GM23248 (cell line): ENCODE data around the gene NEK4. TPM values are rescaled to one million over a fixed set of nuclear protein-coding genes. Genes with fewer than 3 reads are reported as not detected.
A peak's percentile ranks its signal among the peaks of the same experiment; 100 is the strongest.

Source experiments
- DNase-seq: peaks from one replicate; pipeline ENCODE4 v3.0.0-alpha.2; 2015
- H2AFZ ChIP-seq: fragments of 200-600 bp; sonication (generic); 2 replicates; pipeline ENCODE4 v1.6.1; 2016; ENCODE audit warnings: antibody characterized with exemption
- H3F3A ChIP-seq: fragments of 200-600 bp; sonication (generic); 2 replicates; pipeline ENCODE4 v1.6.1; 2016; ENCODE audit warnings: mild to moderate bottlenecking, antibody characterized with exemption, mixed run types; ENCODE audit not compliant: insufficient read depth
- H3K27ac ChIP-seq: fragments of 200-600 bp; sonication (generic); 2 replicates; pipeline ENCODE4 v1.5.1; 2016; ENCODE audit warnings: mild to moderate bottlenecking
- H3K27me3 ChIP-seq: fragments of 200-600 bp; sonication (generic); replicated peaks from 2 replicates; pipeline ENCODE4 v1.6.1; 2016; ENCODE audit warnings: mild to moderate bottlenecking; ENCODE audit not compliant: insufficient read depth
- H3K36me3 ChIP-seq: fragments of 200-600 bp; sonication (generic); 2 replicates; pipeline ENCODE4 v1.6.1; 2016; ENCODE audit warnings: low read depth, mild to moderate bottlenecking
- H3K4me1 ChIP-seq: fragments of 200-600 bp; sonication (generic); 2 replicates; pipeline ENCODE4 v1.6.1; 2016; ENCODE audit warnings: mild to moderate bottlenecking; ENCODE audit not compliant: insufficient read depth
- H3K4me2 ChIP-seq: fragments of 200-600 bp; sonication (generic); one replicate; pipeline ENCODE4 v1.6.1; 2016; ENCODE audit warnings: mild to moderate bottlenecking; ENCODE audit not compliant: unreplicated experiment
- H3K4me3 ChIP-seq: fragments of 200-600 bp; sonication (generic); 2 replicates; pipeline ENCODE4 v1.5.1; 2016; ENCODE audit warnings: mild to moderate bottlenecking
- H3K79me2 ChIP-seq: fragments of 200-600 bp; sonication (generic); 2 replicates; pipeline ENCODE4 v1.6.1; 2016; ENCODE audit warnings: mild to moderate bottlenecking; ENCODE audit not compliant: insufficient read depth
- H3K9ac ChIP-seq: fragments of 200-600 bp; sonication (generic); 2 replicates; pipeline ENCODE4 v1.6.1; 2016; ENCODE audit warnings: mild to moderate bottlenecking
- H3K9me2 ChIP-seq: fragments of 200-600 bp; sonication (generic); 2 replicates; pipeline ENCODE4 v1.6.1; 2016; ENCODE audit warnings: mixed run types, mild to moderate bottlenecking, moderate library complexity; ENCODE audit not compliant: insufficient read depth
- H3K9me3 ChIP-seq: fragments of 200-600 bp; sonication (generic); one replicate; pipeline ENCODE4 v1.6.1; 2017; ENCODE audit warnings: low read depth
- H4K20me1 ChIP-seq: fragments of 200-600 bp; sonication (generic); 2 replicates; pipeline ENCODE4 v1.6.0; 2016; ENCODE audit not compliant: insufficient read depth
- EZH2 ChIP-seq: fragments of 200-600 bp; sonication (generic); IDR thresholded peaks from 2 replicates; pipeline ENCODE4 v1.6.1; 2018; ENCODE audit warnings: antibody characterized with exemption, mild to moderate bottlenecking; ENCODE audit not compliant: insufficient read depth, poor library complexity, severe bottlenecking
- EZH2phosphoT487 ChIP-seq: fragments of 200-600 bp; sonication (generic); IDR thresholded peaks from 2 replicates; pipeline ENCODE4 v1.6.1; 2018; ENCODE audit warnings: antibody characterized with exemption, moderate library complexity, mild to moderate bottlenecking, low read depth; ENCODE audit not compliant: insufficient read depth
- WGBS, 2 experiments: methylation state at CpG; one replicate each; pipeline ENCODE4 v1.1.6; 2015 to 2017; ENCODE audit warnings: low lambda C conversion rate in 2 of 2, low coverage in 1 of 2; ENCODE audit errors: missing lambda C conversion rate in 2 of 2; 5-methylcytosine and 5-hydroxymethylcytosine counted together
- in situ Hi-C: fragments of 300-500 bp; cut with MboI; formaldehyde crosslinking; loops from 2 replicates; pipeline ENCODE4 v1.15.0; 2020
- polyA plus RNA-seq: library from polyadenylated mRNA; unstranded; fragments of >200 nt; fragmentation: Nextera tagmentation; extraction: Ambion mirVana; gene quantifications from 2 replicates; pipeline ENCODE4 v1.2.1, GENCODE V29; 2016
- total RNA-seq: library from RNA; depleted of rRNA; stranded (reverse); fragments of >200 nt; shearing (Covaris generic); gene quantifications from 2 replicates; pipeline ENCODE4 v1.2.3, GENCODE V29; 2014

Gene NEK4
- total and polyA plus RNA-seq, 2 experiments from 2014 or later = 8.4 to 15.8 TPM

DNA sequence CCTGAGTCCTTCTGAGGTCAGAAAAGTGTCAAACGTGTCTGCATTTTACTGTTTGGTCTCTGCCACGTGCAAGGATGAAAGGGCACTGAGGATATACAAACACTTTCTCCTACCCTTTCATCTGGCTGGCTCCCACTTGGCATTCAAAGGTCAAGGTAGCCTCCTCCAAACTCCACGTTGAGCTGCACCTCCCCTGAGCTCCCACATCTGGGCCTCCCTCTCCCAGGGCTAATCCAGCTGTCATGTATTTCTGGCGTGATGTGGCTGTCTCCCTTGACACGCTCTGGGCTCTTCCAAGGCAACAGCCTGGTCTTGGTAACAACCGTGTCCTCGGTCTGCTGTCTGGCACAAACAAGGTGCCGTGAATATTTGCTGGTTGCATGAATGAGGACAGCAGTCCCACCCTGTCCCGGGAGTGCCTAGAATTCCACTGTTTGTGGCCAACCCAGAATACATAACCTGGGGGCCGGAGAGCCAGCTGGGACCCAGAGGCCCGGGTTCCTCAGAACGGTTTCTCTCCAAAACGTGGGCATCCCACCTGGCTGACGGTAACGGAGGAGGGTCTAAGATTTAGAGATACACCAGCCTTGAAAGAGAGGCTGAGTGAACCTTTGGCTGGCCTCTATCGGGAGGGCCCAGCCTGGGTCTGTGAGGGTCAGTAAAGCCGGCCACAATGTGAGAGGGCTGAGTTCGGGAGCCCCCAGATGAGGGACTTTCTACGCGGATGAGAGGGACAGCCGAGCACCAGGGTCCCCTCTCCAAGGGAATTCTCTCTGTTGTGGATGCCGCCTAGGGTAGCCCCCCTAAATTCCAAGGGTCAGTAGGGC, 65.9 kb downstream of the NEK4 start:
- 1 to 2% methylated on average over 22 of the region's 22 CpGs for WGBS, 2 experiments
- Histone ChIP-seq H3K9me3 (no peaks in the 10 kb centered on the region), H3K36me3 (peaks cover 15% of the 10 kb centered on the region), H3F3A (peaks cover 39% of the 10 kb centered on the region), H3K27ac (peak overlapping the region; percentile 94), H3K27me3 (no peaks in the 10 kb centered on the region), H3K79me2 (peaks cover 88% of the 10 kb centered on the region), H3K4me1 (peaks cover 20% of the 10 kb centered on the region), H3K4me3 (peak overlapping the region; percentile 99), H3K9me2 (no peaks in the 10 kb centered on the region), H4K20me1 (no peaks in the 10 kb centered on the region), H3K9ac (peak overlapping the region; percentile 99), H2AFZ (peak overlapping the region; percentile 85), H3K4me2 (peak overlapping the region; percentile 95)
- TF ChIP-seq EZH2 (no peak), EZH2phosphoT487 (no peak)
- in situ Hi-C loops = no loop called here
- DNase-seq = peak; percentile 73

- TF ChIP-seq EZH2 (no peak), EZH2phosphoT487 (no peak)
- in situ Hi-C loops = no loop called here
- no peaks in the 10 kb centered on the region for H3K9me2 ChIP-seq
- no peaks in the 10 kb centered on the region for H4K20me1 ChIP-seq
- H3K4me3 ChIP-seq = peak overlapping the region; percentile 99
- H3K9me3 ChIP-seq = no peaks in the 10 kb centered on the region
- H3F3A ChIP-seq = peaks cover 41% of the 10 kb centered on the region
- H3K27ac ChIP-seq = peak overlapping the region; percentile 94
- H3K4me2 ChIP-seq = peak overlapping the region; percentile 95
- 77 to 78% methylated on average over 7 of the region's 7 CpGs for WGBS, 2 experiments
- no peak for DNase-seq
- peak overlapping the region; percentile 99 for H3K9ac ChIP-seq
- peaks cover 21% of the 10 kb centered on the region for H3K4me1 ChIP-seq
- peak overlapping the region; percentile 85; the same call in 1 of the 2 replicates for H2AFZ ChIP-seq
- no peaks in the 10 kb centered on the region for H3K27me3 ChIP-seq
- peaks cover 95% of the 10 kb centered on the region for H3K79me2 ChIP-seq
- peaks cover 22% of the 10 kb centered on the region for H3K36me3 ChIP-seq
These were observed 67.4 kb downstream of the NEK4 start for GRCh38 chr3:52703341-52703740.

DNA sequence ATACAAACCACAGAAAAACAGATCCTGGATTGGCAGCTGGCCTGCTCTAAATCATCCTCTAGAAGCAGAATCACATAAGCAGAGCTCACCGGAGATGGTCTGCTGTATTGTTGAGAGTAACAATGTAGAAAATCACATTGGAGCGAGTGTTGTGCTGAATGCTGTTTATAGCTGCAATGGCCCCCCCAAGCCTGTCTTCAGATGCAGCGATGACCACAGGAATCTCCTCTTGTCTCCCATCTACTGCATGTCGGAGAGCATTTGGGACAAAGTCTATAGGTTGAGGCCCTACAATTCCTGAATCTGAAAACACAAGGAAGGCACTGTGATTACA, 73.1 kb downstream of the NEK4 start:
- Histone ChIP-seq H3F3A (peaks cover 74% of the 10 kb centered on the region), H3K9me2 (no peaks in the 10 kb centered on the region), H3K9me3 (no peaks in the 10 kb centered on the region), H2AFZ (no peak overlapping the region), H3K4me3 (no peak overlapping the region), H3K4me1 (peaks cover 17% of the 10 kb centered on the region), H3K27me3 (no peaks in the 10 kb centered on the region), H3K79me2 (peaks cover 79% of the 10 kb centered on the region), H3K36me3 (peaks cover 65% of the 10 kb centered on the region), H3K4me2 (no peak overlapping the region), H3K9ac (no peak overlapping the region), H3K27ac (peak overlapping the region; percentile 41), H4K20me1 (no peaks in the 10 kb centered on the region)
- 97 to 99% methylated on average over 4 of the region's 4 CpGs for WGBS, 2 experiments
- TF ChIP-seq EZH2phosphoT487 (no peak), EZH2 (no peak)
- DNase-seq = no peak
- in situ Hi-C loops = no loop called here

- Histone ChIP-seq H3K36me3 (peaks cover 71% of the 10 kb centered on the region), H3K4me3 (no peak overlapping the region), H4K20me1 (no peaks in the 10 kb centered on the region), H3K9me3 (no peaks in the 10 kb centered on the region), H3F3A (peaks cover 80% of the 10 kb centered on the region), H2AFZ (no peak overlapping the region), H3K79me2 (peaks cover 79% of the 10 kb centered on the region), H3K4me2 (no peak overlapping the region), H3K27me3 (no peaks in the 10 kb centered on the region), H3K9me2 (no peaks in the 10 kb centered on the region), H3K4me1 (peaks cover 19% of the 10 kb centered on the region), H3K9ac (no peak overlapping the region), H3K27ac (peak overlapping the region; percentile 41)
- in situ Hi-C loops = no loop called here
- 55 to 56% methylated on average over 2 of the region's 2 CpGs for WGBS, 2 experiments
- TF ChIP-seq EZH2 (no peak), EZH2phosphoT487 (no peak)
- DNase-seq = no peak
These were observed 73.7 kb downstream of the NEK4 start for GRCh38 chr3:52696830-52697631.
